GM19043 (cell line): Measurements from ENCODE around the gene WDR31.

Experiments used
- ATAC-seq: cut with Tn5 transposase; IDR thresholded peaks from one replicate; pipeline ENCODE4 v1.9.1; 2021; ENCODE audit warnings: low read depth; ENCODE audit not compliant: unreplicated experiment

WDR31 gene

DNA sequence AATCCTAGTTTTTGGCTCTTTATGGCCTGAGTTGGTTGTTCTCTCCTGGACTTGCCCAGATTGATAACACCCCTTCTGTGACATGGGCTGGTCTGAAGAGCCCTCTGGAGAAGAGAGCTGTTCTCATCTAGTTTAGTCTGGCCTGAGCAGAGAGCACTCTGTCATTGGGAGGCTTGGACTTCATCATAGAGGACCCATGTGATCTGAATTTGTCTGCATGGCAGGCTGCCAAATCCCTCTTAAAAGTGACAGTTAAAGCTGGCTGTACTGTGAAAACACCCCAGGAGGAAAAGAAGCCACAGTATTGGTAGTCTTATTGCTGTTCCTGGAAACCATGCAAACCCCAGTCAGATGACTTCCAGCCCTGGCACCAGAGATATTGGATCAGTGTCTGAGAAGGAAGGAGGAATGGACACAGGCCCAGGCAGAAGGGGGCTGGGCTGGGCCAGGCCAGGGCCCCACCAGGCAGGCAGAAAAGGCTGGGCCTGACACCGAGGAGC lies 3.7 kb upstream of the WDR31 start:
- ATAC-seq: no peak

DNA sequence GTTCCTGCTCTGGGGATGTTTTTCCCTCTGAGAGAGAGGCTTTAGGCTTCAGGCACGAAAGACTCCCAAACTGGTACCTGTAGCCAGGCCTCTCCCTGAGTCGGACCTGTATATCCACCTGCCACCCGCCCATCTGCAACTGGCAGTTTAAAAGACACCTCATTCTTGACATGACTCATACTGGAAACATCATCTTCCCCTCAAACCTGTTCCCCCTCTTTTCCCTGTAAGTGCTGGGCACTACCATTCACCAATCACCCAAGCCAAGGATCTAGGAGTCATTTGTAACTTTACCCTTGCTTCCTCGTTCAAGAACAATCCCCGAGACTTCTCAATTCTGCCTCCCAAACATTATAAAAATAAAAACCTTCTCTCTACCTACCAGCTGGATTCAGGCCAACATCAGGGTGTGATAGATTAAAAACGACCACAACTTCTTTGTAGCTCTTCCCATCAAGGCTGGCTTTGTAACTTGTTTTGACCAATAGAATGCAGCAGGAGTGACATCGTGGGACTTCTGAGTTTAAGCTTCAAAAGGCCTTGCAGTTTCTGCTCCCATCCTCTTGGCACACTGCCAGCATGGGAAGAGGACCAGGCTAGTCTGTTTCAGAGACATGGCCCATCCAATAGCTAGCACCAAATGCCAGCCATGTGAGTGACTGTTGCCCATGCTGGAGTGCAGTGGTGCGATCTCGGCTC lies 1.8 kb upstream of the WDR31 start:
- ATAC-seq: no peak

DNA sequence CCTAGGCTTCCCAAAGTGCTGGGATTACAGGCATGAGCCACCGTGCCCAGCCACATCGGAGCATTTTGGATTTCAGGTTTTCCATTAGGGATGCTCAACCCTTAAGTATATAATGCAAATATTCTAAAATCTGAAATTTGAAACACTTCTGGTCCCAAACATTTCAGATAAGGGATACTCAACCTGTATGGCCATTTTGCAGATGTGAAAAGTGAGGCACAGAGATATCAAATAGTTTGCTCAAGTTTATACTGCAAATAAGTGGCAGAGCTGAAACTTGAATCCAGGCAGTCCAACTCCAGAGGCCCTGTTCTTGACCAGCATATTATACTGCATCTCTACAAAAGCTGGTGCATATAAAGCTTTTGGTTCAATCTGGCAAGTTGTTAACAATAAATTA lies 2.4 kb downstream of the WDR31 start:
- ATAC-seq: no peak

DNA sequence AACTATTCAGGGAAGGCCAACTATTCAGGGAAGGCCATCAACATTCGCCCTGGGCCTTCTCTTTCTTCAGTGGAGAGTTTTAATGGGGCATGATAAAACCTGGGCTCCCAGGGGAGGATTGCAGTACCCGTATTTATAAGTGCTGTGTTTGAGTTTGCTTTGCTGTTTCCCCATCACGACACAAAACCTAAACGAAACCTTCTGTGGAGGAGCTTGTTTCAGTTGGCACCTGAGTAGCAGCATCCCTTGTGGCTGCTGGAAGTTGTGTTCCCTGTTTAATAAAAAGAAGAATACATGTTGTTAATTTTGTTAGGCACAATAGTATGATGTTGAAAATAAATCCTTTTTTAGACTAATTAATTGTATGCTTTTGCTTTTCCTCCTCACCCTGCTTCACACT lies 8.3 kb downstream of the WDR31 start:
- ATAC-seq: no peak

DNA sequence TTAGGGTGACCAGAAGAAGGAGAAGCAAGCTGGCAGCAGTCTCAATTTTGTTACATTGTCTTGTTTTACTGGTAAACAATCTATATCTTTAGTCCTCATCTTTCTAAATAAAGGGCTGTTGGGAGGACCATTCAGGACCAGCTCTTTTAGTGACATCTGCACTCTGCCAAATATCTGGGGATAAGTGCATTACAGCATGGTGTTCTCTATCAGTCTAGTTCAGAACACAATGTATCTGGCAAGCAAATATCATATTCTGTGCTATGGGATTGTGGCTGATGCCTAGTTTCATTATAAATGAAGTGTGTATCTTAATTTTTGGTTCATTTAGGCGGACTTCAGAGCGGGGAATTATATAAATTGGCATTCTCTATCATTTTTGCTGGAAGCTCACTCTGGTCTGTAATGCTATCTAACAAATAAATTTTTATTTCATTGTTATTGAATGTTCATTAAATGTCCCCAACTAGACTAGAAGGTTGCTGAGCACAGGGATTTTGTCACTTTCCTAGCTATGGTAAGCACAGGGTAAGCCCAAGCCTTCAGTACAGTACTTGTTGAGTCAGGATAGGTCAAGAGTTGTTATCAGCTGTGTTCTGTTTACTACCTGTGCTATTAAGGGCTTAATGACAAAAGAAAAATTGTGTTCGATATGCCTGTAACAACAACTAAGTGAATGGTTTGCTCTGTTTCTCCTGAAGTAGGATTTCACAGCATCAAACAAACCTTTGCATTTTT lies 11.9 kb downstream of the WDR31 start:
- ATAC-seq: no peak

DNA sequence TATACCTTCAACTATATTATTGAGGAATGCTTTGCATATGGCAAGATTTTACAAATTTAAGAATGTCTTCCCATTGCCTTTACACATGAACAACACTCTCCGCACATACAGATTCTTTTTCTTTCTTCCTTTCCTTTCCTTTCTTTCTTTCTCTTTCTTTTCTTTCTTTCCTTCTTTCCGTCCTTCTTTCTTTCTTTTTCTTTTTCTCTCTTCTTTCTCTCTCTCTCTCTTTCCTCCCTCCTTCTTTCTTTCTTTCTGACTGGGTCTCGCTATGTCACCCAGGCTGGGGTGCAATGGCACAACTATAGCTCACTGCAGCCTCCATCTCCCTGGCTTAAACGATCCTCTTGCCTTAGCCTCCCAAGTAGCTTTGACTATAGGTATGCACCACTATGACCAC lies 13.8 kb downstream of the WDR31 start:
- no peak for ATAC-seq

DNA sequence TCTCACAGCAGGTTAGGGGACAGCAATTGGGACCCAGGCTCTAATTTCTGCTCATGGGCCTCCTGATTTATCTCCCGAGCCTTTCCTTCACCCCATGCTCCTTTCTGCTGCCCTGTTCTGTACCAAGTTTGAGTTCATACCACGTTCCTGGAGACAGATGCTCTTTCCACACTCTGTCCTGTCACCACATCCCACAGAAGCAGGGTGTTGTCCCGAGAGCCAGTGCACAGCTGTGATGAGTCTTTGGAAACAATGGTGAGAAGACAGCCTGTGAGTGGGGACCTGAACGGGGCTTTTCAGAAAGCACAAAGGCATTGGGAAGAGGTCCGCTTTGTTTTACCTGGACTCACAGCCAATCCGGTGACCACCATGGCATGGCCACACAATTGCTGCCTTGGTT lies 17.4 kb downstream of the WDR31 start:
- no peak for ATAC-seq

DNA sequence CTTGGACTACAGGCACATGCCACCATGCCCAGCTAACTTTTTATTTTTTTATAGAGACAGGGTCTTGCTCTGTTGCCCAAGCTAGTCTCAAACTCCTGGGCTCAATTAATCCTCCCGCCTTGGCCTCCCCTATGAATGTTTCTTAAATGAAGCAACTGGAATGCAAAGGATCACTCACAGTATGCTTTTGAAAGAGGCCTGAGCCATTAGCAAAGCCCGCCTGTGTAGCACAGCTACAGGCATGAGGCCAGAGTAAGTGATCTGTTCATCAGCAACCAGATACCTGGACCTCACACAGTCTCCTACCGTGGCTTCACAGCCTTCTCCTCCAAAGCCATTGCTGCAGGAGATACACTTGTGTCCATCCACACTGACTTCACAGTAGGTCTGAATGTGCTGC lies 20.0 kb downstream of the WDR31 start:
- ATAC-seq: no peak

DNA sequence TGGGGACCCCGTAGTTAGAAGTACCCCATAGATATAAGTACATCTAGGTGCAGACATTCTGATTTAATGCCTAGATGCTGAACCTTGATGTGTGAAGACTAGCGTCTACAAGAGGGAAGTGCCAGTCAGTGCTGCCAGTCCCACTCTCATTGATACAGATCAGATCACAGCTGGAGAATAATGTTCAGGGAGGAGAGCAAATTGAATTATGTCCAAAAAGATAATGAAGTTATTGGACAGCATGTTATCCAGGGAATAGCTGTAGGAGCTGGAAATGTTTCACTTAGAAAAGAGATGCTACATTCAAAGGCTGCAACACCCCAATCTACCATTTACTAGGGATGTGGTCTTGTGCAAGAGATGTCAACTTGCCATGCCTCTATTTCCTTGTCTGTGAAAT lies 21.0 kb downstream of the WDR31 start:
- no peak for ATAC-seq

DNA sequence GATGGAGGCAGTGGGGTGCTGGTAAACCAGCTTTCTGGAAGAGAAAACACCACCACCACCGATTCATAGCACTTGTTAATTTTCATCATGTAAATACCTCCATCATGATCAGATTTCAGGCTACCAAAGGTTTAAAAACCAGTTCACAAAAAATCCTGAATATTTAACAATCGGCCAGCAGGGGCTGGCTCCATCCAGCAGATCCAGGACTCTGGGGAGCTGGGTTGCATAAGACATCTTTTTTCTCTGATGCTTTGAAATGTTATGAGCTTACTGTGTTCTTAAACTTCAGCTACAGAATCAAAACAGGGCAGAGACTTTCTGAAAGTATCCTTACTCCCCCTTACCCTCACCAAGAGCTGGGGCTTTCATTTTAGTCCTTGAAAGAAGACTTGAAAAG lies 22.3 kb downstream of the WDR31 start:
- ATAC-seq: no peak

DNA sequence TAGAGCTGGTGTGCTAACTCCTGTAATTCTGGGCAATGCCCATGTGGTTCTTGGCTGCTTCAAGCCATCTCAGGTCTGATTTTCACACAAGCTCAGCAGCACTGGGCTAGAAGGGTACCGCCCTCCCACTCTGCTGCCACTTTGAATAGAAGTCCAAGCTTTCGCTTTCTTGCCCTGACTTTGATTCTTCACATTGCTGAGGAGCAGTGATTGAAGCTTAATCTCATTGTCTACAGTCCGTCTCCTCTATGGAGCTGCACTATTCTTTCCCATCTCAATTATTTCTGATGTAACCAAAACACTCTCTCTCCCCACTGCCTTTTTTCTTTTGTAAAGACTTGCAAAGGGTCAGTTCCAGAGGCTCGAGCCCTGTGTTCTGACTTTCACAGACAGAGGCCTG lies 24.0 kb downstream of the WDR31 start:
- ATAC-seq: no peak

DNA sequence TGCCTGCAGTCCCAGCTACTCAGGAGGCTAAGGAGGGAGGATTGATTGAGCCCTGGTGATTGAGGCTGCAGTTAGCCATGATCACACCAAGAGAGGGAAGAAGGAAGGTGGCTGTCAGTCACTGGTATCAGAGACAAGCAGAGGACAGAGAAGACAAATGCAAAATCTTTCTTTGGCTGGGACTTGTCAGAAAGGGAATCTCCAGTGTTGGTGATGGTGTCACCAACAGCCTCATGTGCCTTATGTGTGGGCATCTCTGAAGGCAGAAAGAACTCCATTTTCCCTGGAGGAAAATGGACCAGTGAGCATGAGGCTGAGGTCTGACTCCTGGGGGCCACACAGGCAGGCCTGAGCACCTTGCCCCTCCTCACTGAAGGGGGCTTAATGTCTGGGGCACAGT lies 24.8 kb downstream of the WDR31 start:
- ATAC-seq: no peak

DNA sequence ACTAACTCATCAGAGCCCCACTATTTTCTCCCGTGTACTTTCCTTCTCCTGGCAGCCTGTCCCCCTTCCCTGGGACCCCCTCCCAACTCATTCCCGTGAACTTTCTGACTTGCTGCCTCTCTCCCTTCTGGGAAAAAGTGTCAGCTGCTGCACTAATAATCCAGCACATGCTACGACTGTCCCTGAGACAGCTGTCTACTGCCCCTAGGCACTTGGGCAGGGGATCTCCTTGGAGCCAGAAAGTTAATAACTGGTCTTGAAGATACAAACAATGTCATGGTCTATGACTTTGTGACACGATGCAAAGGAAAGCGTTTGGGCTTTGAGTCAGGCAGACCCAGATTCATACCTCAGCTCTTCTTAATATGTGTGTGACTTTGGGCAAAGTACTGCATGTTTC lies 26.8 kb downstream of the WDR31 start:
- ATAC-seq: no peak

DNA sequence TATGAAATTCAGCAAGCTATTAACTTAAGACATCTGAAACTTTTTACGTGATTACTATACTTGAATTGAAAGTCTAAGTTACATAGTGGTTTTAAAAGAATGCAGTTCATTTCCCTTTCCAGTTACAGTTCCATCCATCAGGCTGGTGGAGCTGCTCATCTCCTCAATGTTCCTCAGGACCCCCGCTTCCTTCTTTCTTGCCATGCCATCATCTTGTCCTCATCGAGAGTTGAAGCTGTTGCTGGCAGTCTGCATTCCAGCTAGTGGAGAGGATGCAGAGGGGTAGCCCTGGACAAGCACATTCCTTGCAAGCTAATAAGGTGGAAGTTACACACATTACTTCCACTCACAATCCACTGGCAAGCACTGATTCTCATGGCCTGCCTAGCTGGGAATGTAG lies 28.1 kb downstream of the WDR31 start:
- no peak for ATAC-seq

DNA sequence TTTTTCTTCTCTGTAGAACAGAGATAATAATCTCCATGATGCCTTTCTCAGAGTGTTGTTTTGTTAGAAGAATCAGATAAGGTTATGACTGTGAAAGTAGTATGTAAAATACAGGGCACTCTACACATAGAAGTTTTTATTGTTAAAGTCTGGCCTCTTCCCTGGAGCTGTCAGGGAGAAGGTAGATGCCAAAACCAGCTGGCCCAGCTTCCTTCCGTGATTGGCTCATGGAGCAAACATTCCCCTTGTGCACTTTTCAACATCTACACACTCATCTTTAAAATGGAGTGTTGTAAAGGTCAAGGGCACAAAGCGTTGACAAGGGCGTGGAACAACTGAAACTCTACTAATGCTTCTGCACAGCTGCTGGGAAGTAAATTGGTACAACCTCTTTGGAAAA lies 29.5 kb downstream of the WDR31 start:
- no peak for ATAC-seq

DNA sequence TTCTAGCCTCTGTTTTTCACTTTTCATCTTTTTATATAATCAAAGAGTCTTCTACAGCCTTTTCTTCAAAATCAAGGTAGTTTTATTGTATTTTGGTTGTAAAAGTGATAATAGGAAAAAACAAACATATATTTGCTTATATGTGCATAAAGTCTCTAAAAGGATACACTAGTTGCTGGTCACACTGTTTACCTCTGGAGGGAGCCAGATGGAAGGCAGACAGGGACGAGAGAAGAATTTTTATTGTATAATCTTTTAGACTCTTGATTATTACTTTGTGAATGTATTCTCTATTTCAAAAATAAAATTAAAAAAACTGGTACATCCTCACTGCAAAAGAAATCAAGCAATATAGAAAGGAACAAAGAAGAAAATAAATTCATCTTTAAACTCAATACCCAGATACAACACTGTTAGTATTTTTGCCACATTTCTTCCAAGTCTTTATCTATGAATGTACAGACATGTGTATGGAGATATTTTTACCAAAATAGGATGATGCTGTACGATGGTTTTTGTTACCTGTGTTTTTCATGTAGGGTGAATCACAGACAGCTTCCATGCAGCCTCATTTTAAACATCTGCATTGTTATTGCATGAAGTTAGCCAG lies 30.8 kb downstream of the WDR31 start:
- no peak for ATAC-seq

DNA sequence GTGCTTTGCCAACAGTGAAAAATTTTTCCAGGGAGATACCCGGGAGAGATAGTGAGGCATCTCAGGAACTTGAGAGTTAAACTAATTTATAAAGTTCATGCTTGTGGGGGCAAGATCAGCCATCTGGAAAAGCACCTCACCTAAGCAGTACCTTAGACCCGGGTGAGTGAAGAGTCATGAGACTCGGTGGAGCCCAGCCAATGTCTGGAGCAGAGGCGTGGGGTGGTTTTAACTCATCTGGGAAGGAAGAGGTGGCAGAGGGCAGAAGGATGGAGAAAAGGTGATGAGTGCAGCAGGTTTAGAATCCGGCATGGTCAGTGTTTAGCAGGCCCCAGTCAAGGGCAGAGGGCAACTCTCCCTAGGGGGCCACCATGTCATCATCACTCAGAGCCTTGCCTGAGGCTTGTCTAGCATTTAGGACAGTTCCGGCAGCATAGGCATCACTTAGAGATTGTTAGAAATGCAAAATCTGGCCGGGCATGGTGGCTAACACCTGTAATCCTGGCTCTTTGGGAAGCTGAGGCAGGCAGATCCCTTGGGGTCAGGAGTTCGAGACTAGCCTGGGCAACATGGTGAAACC lies 32.6 kb downstream of the WDR31 start:
- no peak for ATAC-seq

DNA sequence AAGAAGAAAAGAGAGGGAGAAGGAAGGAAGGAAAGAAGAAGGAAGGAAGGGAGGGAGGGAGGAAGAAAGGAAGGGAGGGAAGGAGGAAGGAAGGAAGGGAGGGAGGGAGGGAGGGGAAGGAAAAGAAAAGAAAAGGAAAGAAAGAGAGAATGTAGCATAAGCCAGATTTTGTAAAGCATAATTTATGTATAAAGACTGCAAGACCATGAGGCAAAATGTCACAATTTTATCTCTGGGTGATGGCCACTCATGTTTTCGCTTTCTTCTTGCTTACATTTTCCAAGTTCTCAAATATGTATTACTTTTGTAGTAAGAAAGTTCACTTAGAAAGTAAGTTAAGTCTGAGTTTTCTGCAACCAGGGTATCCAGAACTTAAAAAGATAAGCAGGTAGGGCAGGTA lies 33.5 kb downstream of the WDR31 start:
- no peak for ATAC-seq

DNA sequence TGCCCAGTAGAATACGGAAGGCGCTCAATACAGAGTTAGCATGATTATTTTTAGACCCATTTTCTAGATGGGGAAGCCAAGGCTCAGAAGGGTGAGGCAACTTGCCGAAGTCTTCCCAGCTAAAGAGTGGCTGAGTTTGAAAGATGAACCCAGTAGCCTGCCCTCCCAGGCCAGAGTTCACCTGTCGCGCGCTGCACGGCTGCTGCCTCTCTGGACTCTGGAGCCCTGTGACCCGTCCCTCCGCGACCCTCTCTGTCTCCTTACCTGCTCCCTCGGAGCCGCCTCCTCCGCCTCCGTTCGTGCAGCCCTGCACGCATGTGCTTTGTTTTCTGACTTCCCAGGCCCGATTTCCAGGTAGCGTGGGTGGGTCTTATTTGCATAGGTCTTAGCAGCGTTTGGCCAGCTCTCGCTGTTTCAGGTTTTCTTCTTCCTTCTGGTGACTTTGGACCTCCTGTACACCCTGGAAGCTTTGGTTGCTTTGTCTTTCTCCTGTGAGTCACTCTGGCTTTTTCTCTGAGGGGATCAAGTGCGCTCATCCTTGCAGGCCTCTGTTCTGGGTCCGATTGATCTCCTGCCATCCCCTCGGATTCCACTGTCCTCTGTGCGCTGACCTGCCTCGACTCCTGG lies 37.2 kb downstream of the WDR31 start, which contains the start of gene RNF183:
Gene RNF183 (minus strand): TSS at position 585 of the 627 bp plus-strand sequence. CDS start 5,192 bp downstream, outside the sequence.
- ATAC-seq: no peak

DNA sequence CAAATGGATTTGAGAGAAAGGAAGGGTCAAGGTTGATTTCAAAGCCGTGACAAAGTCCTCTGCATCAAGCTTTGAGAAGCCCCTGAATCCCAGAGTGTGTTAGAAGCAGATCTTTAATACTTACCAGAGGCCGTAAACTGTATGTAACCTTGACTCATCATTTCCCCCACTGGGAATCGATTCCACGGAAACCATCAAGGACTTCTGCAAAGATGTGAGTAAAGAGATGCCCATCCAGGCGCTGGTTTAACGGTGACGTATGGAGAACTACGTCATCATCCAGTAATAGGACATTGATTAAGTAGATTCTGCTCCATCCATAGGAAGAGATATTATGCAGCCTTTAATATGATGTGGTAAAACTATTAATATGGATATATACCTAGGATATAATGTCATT lies 38.5 kb downstream of the WDR31 start:
- ATAC-seq: no peak

DNA sequence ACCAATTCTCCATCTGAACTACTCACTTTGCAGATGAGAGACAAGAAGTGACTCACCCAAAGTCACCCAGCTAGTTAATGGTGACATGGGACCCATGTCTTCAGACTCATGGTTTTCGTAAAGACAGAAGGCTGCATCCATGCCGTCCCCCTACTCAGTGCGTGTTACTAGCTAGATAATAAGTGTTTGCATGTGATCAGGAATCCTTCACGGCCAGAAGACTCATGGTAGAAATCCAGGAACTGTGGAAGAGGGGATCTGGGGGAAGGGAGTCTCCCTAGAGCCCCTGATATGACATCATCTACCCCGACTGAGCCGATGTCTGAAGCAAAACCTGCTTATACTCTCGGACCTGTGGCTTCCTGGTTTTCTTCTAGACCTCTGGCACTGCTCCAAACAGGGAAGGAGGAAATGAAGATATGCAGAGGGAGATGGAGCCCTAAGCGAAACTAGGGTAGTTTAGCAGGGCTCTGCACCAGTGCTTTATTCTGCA lies 40.2 kb downstream of the WDR31 start:
- ATAC-seq: no peak
